KOPT-K1 (cell line): ENCODE measurements around the gene HS3ST2.
"Not testable (repeated sequence)": the region's sequence is repeated elsewhere in the genome, so short reads cannot be mapped to it uniquely, and the experiment has no call there.

Source experiments
- H3K27ac ChIP-seq: fragments of 200-600 bp; sonication (generic); 2 replicates; pipeline ENCODE4 v1.5.1; 2016; ENCODE audit warnings: antibody characterized with exemption, mild to moderate bottlenecking, low read depth, low read length; ENCODE audit not compliant: poor library complexity, severe bottlenecking
- H3K36me3 ChIP-seq: fragments of 200-600 bp; sonication (generic); 2 replicates; pipeline ENCODE4 v1.5.1; 2017; ENCODE audit warnings: antibody characterized with exemption, mild to moderate bottlenecking, low read length, moderate library complexity; ENCODE audit not compliant: insufficient read depth
- H3K9me3 ChIP-seq: fragments of 200-600 bp; sonication (generic); 2 replicates; pipeline ENCODE4 v1.5.1; 2017; ENCODE audit warnings: antibody characterized with exemption, low read length, mild to moderate bottlenecking; ENCODE audit not compliant: insufficient read depth, poor library complexity, severe bottlenecking

The HS3ST2 gene

DNA sequence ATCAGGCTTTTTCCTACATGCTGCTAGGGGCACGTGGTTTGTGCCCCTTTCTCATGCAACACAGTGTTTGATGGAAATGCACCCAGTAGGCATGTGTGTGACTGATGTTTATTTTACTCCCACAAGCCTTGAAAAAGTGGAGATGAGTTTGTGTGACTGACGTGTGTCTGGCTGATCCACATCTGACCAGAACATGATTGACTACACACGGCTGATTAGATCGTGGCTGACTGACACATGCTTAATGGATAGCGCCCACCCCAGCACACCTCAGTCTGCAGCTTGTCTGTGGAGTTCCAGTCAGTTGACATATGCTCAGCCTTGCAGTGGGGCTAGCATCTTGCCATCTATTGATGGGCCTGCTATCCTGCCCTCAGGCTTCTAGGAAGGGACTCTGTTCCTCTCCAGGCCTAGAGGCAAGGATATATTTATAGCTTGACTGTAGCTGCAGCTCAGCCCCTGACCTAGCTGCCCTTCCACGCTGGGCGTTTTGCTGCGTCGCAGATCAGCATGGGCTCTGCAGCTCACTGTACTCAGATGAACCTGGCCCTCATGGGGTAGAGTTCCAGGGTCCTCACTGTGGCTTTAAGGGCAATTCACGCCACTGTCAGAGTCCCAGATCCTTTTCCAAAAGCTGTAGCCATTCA is 112.3 kb downstream of the HS3ST2 start:
- no peaks in the 10 kb centered on the region for H3K36me3 ChIP-seq
- no peaks in the 10 kb centered on the region for H3K9me3 ChIP-seq
- no peak overlapping the region for H3K27ac ChIP-seq

DNA sequence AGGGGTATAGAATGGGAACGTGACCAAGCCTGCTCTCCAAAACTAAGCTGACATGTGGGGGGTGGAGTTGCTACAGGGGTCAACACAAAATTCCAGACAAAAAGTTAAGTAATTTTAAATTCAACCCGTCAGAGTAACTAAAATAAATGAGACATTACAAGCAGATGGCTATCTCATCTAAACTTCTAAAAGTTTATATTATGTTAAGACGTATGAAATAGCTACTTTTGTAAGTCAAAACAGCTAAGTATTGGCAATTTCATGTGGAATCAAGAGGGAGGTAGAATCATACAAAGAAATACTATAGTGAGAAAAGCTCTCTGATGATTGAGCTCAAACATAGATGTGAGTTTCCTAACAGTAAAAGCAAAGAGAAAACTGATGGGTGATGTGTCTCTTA is 113.3 kb downstream of the HS3ST2 start:
- Histone ChIP-seq H3K9me3 (no peaks in the 10 kb centered on the region), H3K27ac (no peak overlapping the region)

DNA sequence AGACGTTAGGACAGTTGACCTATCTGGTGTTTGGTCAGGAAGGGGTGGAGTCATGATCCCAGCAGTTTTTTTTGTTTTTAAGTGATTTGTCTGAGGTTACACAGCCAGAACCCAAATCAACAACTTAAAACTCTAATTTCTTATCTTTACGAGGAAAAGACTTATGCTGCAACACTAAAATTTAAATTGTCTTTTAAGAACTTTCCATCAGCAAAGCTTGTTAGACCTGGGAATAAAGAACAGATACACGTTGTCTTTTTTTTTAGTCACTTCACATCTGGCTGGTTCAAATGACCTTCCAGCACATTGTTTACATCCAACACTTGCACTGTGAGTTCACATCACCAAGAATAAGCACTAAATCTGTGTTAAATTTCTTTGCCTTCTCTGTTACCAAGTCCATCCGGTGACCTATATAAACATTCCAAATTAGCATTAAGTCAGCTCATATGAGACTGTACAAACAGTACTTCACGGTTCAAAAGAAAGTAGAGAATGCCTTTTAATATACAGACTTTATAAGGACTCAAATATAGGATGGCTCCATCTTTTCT is 115.0 kb downstream of the HS3ST2 start:
- H3K27ac ChIP-seq, result no peak overlapping the region
- no peaks in the 10 kb centered on the region for H3K9me3 ChIP-seq
- H3K36me3 ChIP-seq, result no peaks in the 10 kb centered on the region

More for the DNA sequence above, 113.3 kb downstream of the HS3ST2 start:
- no peaks in the 10 kb centered on the region for H3K36me3 ChIP-seq

- H3K9me3 ChIP-seq, result no peaks in the 10 kb centered on the region
- H3K27ac ChIP-seq, result no peak overlapping the region
- H3K36me3 ChIP-seq, result no peaks in the 10 kb centered on the region
Observed at GRCh38 chr16:22929461-22929860, 115.5 kb downstream of the HS3ST2 start.

DNA sequence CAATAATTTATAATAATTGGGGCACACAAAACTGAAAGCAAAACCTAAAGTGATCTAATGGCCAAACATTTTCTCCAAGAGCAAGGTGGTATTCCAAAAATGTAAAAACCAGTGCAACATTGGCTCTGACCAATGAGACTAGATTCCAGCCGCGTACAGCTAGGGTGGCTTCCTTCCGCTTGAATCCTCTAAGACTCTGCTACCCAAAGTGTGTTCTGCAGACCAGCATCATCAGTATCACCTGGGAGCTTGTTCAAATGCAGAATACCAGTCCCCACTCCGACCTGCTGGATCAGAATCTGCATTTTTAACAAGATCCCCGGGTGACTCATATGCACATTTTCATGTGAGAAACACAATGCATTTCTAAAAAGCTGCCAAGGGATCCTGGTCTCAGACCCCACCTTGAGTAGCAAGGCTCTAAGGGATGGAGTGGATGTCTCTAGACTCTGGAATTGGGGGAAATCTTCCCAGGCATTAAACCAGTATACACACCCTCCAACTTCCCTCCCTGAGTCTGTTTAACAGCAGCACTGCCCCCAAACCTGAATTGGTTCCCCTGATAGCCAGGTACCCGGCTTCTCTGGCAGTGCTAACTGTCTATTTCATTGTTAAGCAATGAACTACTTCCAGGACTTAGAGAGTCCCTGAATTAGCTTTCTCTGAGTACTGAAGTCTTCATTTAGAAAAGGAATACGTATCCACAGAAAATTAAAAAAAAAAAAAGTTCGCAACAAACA is 118.2 kb downstream of the HS3ST2 start:
- H3K27ac ChIP-seq, result no peak overlapping the region
- H3K9me3 ChIP-seq, result no peaks in the 10 kb centered on the region
- H3K36me3 ChIP-seq, result no peaks in the 10 kb centered on the region

GRCh38 chr16:22933173-22933572 is 119.2 kb downstream of the HS3ST2 start:
- no peak overlapping the region for H3K27ac ChIP-seq
- no peaks in the 10 kb centered on the region for H3K9me3 ChIP-seq

GRCh38 chr16:22934786-22935185 is 120.8 kb downstream of the HS3ST2 start:
- no peak overlapping the region for H3K27ac ChIP-seq
- no peaks in the 10 kb centered on the region for H3K9me3 ChIP-seq
- no peaks in the 10 kb centered on the region for H3K36me3 ChIP-seq

More at GRCh38 chr16:22933173-22933572, 119.2 kb downstream of the HS3ST2 start:
- H3K36me3 ChIP-seq, result no peaks in the 10 kb centered on the region

DNA sequence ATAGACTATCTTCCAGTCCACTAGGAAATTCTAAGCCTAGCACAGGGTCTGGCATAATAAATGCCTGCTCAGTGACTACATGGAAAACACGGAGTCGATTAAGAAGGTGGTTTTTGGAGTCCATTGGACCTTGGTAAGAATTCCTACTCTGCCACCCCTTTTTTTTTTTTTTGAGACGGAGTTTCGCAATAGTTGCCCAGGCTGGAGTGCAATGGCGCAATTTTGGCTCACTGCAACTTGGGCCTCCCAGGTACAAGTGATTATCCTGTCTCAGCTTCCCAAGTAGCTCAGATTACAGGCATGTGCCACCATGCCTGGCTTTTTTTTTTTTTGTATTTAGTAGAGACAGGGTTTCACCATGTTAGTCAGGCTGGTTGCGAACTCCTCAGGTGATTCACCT is 123.2 kb downstream of the HS3ST2 start:
- H3K9me3 ChIP-seq, result no peaks in the 10 kb centered on the region
- no peaks in the 10 kb centered on the region for H3K36me3 ChIP-seq
- H3K27ac ChIP-seq, result no peak overlapping the region

DNA sequence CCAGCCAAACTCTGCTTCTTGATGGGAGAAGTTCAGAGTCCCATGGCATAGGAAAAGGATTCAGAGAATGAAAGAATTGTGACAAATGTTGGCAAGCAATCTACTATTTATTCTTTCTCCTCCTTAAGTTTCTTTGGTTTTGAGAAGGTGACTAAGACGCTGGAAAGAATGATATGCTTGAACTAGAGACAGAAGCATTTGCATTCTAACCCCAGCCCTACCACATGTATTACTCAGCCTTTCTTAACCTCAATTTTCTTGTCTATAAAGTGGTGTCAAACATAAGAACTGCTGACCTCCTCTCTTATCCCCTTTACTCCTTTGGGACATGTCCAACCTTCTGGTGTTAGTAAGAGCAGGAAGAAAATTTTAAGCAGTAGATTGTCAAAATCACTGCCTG is 124.7 kb downstream of the HS3ST2 start:
- Histone ChIP-seq H3K27ac (no peak overlapping the region), H3K9me3 (no peaks in the 10 kb centered on the region), H3K36me3 (no peaks in the 10 kb centered on the region)

- H3K27ac ChIP-seq, H3K36me3 ChIP-seq, H3K9me3 ChIP-seq: not testable (repeated sequence)
Observed at GRCh38 chr16:22939744-22940363, 125.9 kb downstream of the HS3ST2 start.

GRCh38 chr16:22941970-22942501 is 128.1 kb downstream of the HS3ST2 start:
- H3K27ac ChIP-seq, result no peak overlapping the region
- H3K9me3 ChIP-seq, result no peaks in the 10 kb centered on the region
- H3K36me3 ChIP-seq, result no peaks in the 10 kb centered on the region

DNA sequence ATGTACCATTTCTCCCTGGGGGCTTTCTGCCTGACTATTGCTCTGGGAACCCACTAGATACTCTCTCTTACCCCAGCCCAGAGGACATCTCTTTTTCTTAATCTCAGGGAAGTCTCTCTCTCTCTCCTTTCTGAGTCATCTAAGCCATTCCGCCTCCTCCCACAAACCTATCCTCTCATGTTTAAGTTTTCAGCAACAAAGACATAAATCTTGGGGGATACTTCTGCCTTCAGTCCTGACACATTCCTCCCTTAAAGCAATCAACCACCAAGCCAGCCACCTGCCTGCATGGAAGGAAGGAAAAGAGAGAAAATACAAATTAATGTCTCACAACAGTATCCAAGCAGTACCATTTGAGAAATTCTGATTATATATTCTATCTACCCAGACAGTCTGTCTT is 128.8 kb downstream of the HS3ST2 start:
- Histone ChIP-seq H3K9me3 (no peaks in the 10 kb centered on the region), H3K27ac (no peak overlapping the region), H3K36me3 (no peaks in the 10 kb centered on the region)

GRCh38 chr16:22945361-22945760 is 131.4 kb downstream of the HS3ST2 start:
- H3K27ac ChIP-seq, result no peak overlapping the region
- no peaks in the 10 kb centered on the region for H3K9me3 ChIP-seq
- H3K36me3 ChIP-seq, result no peaks in the 10 kb centered on the region

DNA sequence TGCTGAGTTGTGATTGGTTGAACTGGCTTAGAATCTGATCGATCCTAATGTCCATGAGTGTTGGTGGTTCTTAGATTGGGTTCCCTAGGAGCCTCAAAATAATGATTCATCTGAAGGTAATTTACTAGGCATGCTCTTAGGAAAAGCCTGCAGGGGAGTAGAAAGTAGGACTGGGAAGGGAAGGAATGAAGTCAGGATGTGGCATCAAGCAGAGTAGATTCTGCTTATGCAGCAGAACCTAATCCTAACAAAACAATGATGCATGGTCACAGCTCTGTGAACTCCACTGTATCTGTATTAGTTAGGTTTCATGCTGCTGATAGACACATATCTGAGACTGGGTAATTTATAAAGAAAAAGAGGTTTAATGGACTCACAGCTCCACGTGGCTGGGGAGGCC is 132.5 kb downstream of the HS3ST2 start:
- Histone ChIP-seq H3K27ac (no peak overlapping the region), H3K9me3 (no peaks in the 10 kb centered on the region), H3K36me3 (no peaks in the 10 kb centered on the region)

GRCh38 chr16:22948058-22948602 is 134.2 kb downstream of the HS3ST2 start:
- Histone ChIP-seq H3K36me3 (no peaks in the 10 kb centered on the region), H3K9me3 (no peaks in the 10 kb centered on the region), H3K27ac (no peak overlapping the region)
